HCT116 (cell line): ENCODE measurements around the gene WFDC8. TPM values are rescaled to one million over a fixed set of nuclear protein-coding genes. Genes with fewer than 3 reads are reported as not detected.

Experiments used
- ATAC-seq: fragments of 200-7000 bp; cut with Tn5 transposase; 2 replicates; pipeline ENCODE4 v1.9.1; 2020; ENCODE audit warnings: mild to moderate bottlenecking, moderate library complexity
- BruUV-seq: library from RNA; stranded (reverse); fragments of 400-500 nt; replicated peaks from 2 replicates; lab custom pipeline; 2021; lab: Mats Ljungman, UMichigan
- CTCF ChIA-PET: fragments of 300-600 bp; sonication (Branson Sonifier 250); formaldehyde crosslinking; loops from one replicate; lab custom pipeline; 2021; ENCODE audit warnings: antibody characterized with exemption; lab: Charles Lee
- POLR2A ChIA-PET: fragments of 300-600, 350-600 bp; sonication (Branson Sonifier 250); formaldehyde crosslinking; loops from one replicate; lab custom pipeline; 2021; ENCODE audit warnings: antibody characterized with exemption; lab: Charles Lee
- RAD21 ChIA-PET, 2 experiments: fragments of 300-600 bp; sonication (Branson Sonifier 250); formaldehyde crosslinking; loops; one replicate each; lab custom pipeline; 2023; ENCODE audit warnings: low total read pairs in 2 of 2; ENCODE audit not compliant: uncharacterized antibody in 2 of 2, unreplicated experiment in 2 of 2, low non-redundant PET in 1 of 2; lab: Charles Lee
- DNase-seq: peaks from one replicate; pipeline ENCODE4 v3.0.0-alpha.2; 2010; ENCODE audit warnings: low read depth, low spot score
- H2AFZ ChIP-seq: fragments of 200-600 bp; shearing (Covaris generic), sonication (generic); 2 replicates; pipeline ENCODE4 v1.6.1; 2017; ENCODE audit warnings: low read depth, mixed run types, mixed read lengths, antibody characterized with exemption, low read length; ENCODE audit not compliant: poor library complexity, severe bottlenecking
- H3K27ac ChIP-seq: 2 replicates; pipeline ENCODE4 v1.5.1; 2012; ENCODE audit warnings: low read depth, low read length
- H3K27me3 ChIP-seq: fragments of 200-600 bp; sonication (generic); 2 replicates; pipeline ENCODE4 v1.6.1; 2016; ENCODE audit warnings: mixed run types, low read length, mixed read lengths; ENCODE audit not compliant: insufficient read depth
- H3K36me3 ChIP-seq, 2 experiments: fragments of 200-500 bp in 1 of 2; fragments of 200-600 bp in 1 of 2; sonication (Bioruptor generic) in 1 of 2; sonication (generic) in 1 of 2; 2 replicates each; pipeline versions ENCODE4 v1.5.1 to v1.6.1; 2014 to 2016; ENCODE audit warnings: low read length in 2 of 2, inconsistent platforms in 1 of 2, mixed read lengths in 1 of 2, mixed run types in 1 of 2; ENCODE audit not compliant: insufficient read depth in 2 of 2, control insufficient read depth in 1 of 2
- H3K4me1 ChIP-seq, 2 experiments: fragments of 200-600 bp in 1 of 2; sonication (generic) in 1 of 2; 2 replicates each; pipeline versions ENCODE4 v1.5.1 to v1.6.1; 2012 to 2017; ENCODE audit warnings: low read length in 2 of 2, inconsistent platforms in 1 of 2, mild to moderate bottlenecking in 1 of 2, mixed read lengths in 1 of 2, mixed run types in 1 of 2, moderate library complexity in 1 of 2; ENCODE audit not compliant: insufficient read depth in 2 of 2, control insufficient read depth in 1 of 2
- H3K4me2 ChIP-seq: fragments of 200-600 bp; sonication (generic); 2 replicates; pipeline ENCODE4 v1.6.1; 2017; ENCODE audit warnings: mixed run types, low read length, mixed read lengths
- H3K4me3 ChIP-seq, 2 experiments: fragments of 200-600 bp in 1 of 2; sonication (generic) in 1 of 2; replicated peaks in 1 of 2; 2 replicates each; pipeline ENCODE4 v1.5.1; 2011 to 2016; ENCODE audit warnings: low read length in 2 of 2, control low read depth in 1 of 2, low read depth in 1 of 2, mild to moderate bottlenecking in 1 of 2, mixed read lengths in 1 of 2, mixed run types in 1 of 2
- H3K79me2 ChIP-seq: fragments of 200-600 bp; sonication (generic); 2 replicates; pipeline ENCODE4 v1.6.1; 2017; ENCODE audit warnings: mild to moderate bottlenecking, mixed run types, low read length, moderate library complexity, mixed read lengths; ENCODE audit not compliant: insufficient read depth
- H3K9ac ChIP-seq: fragments of 200-600 bp; sonication (generic); 2 replicates; pipeline ENCODE4 v1.6.1; 2016; ENCODE audit warnings: low read length, mixed read lengths
- H3K9me2 ChIP-seq: fragments of 200-600 bp; sonication (generic), shearing (Covaris generic); 2 replicates; pipeline ENCODE4 v1.6.1; 2017; ENCODE audit warnings: mixed run types, mild to moderate bottlenecking, moderate library complexity; ENCODE audit not compliant: insufficient read depth
- H3K9me3 ChIP-seq, 2 experiments: fragments of 200-500 bp in 1 of 2; fragments of 200-600 bp in 1 of 2; sonication (Bioruptor generic) in 1 of 2; sonication (generic) in 1 of 2; 2 replicates each; pipeline ENCODE4 v1.6.1; 2014 to 2017; ENCODE audit warnings: low read length in 2 of 2, mixed read lengths in 2 of 2, inconsistent platforms in 1 of 2, low read depth in 1 of 2, mild to moderate bottlenecking in 1 of 2, mixed run types in 1 of 2, moderate library complexity in 1 of 2; ENCODE audit not compliant: control insufficient read depth in 1 of 2, insufficient read depth in 1 of 2
- H4K20me1 ChIP-seq: fragments of 200-600 bp; sonication (generic), shearing (Covaris generic); 2 replicates; pipeline ENCODE4 v1.6.1; 2017; ENCODE audit warnings: mixed run types, mild to moderate bottlenecking, moderate library complexity; ENCODE audit not compliant: insufficient read depth
- ATF3 ChIP-seq: IDR thresholded peaks from 2 replicates; pipeline ENCODE4 v1.6.1; 2012
- CBX3 ChIP-seq: IDR thresholded peaks from 2 replicates; pipeline ENCODE4 v1.6.1; 2012; ENCODE audit warnings: low read depth
- CEBPB ChIP-seq: IDR thresholded peaks from 2 replicates; pipeline ENCODE4 v1.6.1; 2012; ENCODE audit warnings: low read depth
- EGR1 ChIP-seq: IDR thresholded peaks from 2 replicates; pipeline ENCODE4 v1.6.1; 2012; ENCODE audit warnings: low read depth
- ELF1 ChIP-seq: IDR thresholded peaks from 2 replicates; pipeline ENCODE4 v1.6.1; 2012; ENCODE audit warnings: low read depth, borderline replicate concordance
- EZH2 ChIP-seq: fragments of 200-600 bp; sonication (generic); IDR thresholded peaks from 2 replicates; pipeline ENCODE4 v1.6.1; 2017; ENCODE audit warnings: antibody characterized with exemption, mixed run types
- EZH2phosphoT487 ChIP-seq: fragments of 200-600 bp; IDR thresholded peaks from 2 replicates; pipeline ENCODE4 v1.6.1; 2018; ENCODE audit warnings: antibody characterized with exemption, borderline replicate concordance
- FOSL1 ChIP-seq: IDR thresholded peaks from 2 replicates; pipeline ENCODE4 v1.6.1; 2012; ENCODE audit warnings: low read depth
- JUND ChIP-seq: IDR thresholded peaks from 2 replicates; pipeline ENCODE4 v1.6.1; 2012
- POLR2A ChIP-seq: IDR thresholded peaks from 2 replicates; pipeline ENCODE4 v1.7.0; 2011; ENCODE audit warnings: borderline replicate concordance; ENCODE audit not compliant: insufficient read depth, insufficient read length; ENCODE audit errors: extremely low read depth
- POLR2AphosphoS5 ChIP-seq: IDR thresholded peaks from 2 replicates; pipeline ENCODE4 v1.6.1; 2011; ENCODE audit warnings: mild to moderate bottlenecking, low read depth, low read length, moderate library complexity
- RAD21 ChIP-seq: IDR thresholded peaks from 2 replicates; pipeline ENCODE4 v1.6.1; 2012; ENCODE audit warnings: low read depth, mild to moderate bottlenecking
- REST ChIP-seq: IDR thresholded peaks from 2 replicates; pipeline ENCODE4 v1.6.1; 2012; ENCODE audit warnings: low read depth
- SP1 ChIP-seq: IDR thresholded peaks from 2 replicates; pipeline ENCODE4 v1.6.1; 2012; ENCODE audit warnings: low read depth
- TCF7L2 ChIP-seq: IDR thresholded peaks from 2 replicates; pipeline ENCODE4 v1.7.0; 2011; ENCODE audit warnings: borderline replicate concordance, inconsistent platforms; ENCODE audit not compliant: insufficient read depth, insufficient read length; ENCODE audit errors: extremely low read depth
- YY1 ChIP-seq: IDR thresholded peaks from 2 replicates; pipeline ENCODE4 v1.6.1; 2011; ENCODE audit warnings: low read length, low read depth, moderate library complexity, mild to moderate bottlenecking; ENCODE audit not compliant: insufficient replicate concordance; ENCODE audit errors: extremely low read depth
- ZBTB33 ChIP-seq: IDR thresholded peaks from 2 replicates; pipeline ENCODE4 v1.6.1; 2011; ENCODE audit warnings: mild to moderate bottlenecking, low read length, moderate library complexity; ENCODE audit not compliant: insufficient replicate concordance; ENCODE audit errors: extremely low read depth
- ZFX ChIP-seq: fragments of 450-650 bp; IDR thresholded peaks from 2 replicates; pipeline ENCODE4 v1.6.1; 2017
- intact Hi-C: fragments of 100-400 bp; cut with micrococcal nuclease; formaldehyde crosslinking; loops from 2 replicates; pipeline ENCODE4 v1.10.0; 2022
- total RNA-seq: library from RNA; stranded (reverse); gene quantifications from one replicate; pipeline ENCODE4 v1.2.1, GENCODE V29; 2021; ENCODE audit not compliant: unreplicated experiment
- TF ChIP-seq, protein P1 (sequence below), 3 experiments: fragments of 200-600 bp in 1 of 3; sonication (generic) in 1 of 3; IDR thresholded peaks in 2 of 3; conservative IDR thresholded peaks in 1 of 3; 2 replicates each; pipeline ENCODE4 v1.5.1; 2012 to 2017; ENCODE audit warnings: low read depth in 2 of 3, low read length in 2 of 3, antibody characterized with exemption in 1 of 3, borderline replicate concordance in 1 of 3, control low read depth in 1 of 3, mild to moderate bottlenecking in 1 of 3, mixed read lengths in 1 of 3, mixed run types in 1 of 3, moderate library complexity in 1 of 3; ENCODE audit not compliant: insufficient read depth in 1 of 3
- TF ChIP-seq, protein P2 (sequence below): IDR thresholded peaks from 2 replicates; pipeline ENCODE4 v1.6.1; 2012

WFDC8 gene
- total RNA-seq, 1 experiment from 2014 or later, result not detected

- TF ChIP-seq ZBTB33 (no peak), POLR2AphosphoS5 (no peak), JUND (no peak), CEBPB (no peak), ELF1 (no peak), ZFX (no peak), RAD21 (no peak), POLR2A (no peak), REST (no peak), SP1 (no peak), CBX3 (no peak), FOSL1 (no peak), ATF3 (no peak), EGR1 (no peak), TCF7L2 (no peak), EZH2phosphoT487 (no peak), EZH2 (no peak), YY1 (no peak)
- TF ChIP-seq, protein P1, sequence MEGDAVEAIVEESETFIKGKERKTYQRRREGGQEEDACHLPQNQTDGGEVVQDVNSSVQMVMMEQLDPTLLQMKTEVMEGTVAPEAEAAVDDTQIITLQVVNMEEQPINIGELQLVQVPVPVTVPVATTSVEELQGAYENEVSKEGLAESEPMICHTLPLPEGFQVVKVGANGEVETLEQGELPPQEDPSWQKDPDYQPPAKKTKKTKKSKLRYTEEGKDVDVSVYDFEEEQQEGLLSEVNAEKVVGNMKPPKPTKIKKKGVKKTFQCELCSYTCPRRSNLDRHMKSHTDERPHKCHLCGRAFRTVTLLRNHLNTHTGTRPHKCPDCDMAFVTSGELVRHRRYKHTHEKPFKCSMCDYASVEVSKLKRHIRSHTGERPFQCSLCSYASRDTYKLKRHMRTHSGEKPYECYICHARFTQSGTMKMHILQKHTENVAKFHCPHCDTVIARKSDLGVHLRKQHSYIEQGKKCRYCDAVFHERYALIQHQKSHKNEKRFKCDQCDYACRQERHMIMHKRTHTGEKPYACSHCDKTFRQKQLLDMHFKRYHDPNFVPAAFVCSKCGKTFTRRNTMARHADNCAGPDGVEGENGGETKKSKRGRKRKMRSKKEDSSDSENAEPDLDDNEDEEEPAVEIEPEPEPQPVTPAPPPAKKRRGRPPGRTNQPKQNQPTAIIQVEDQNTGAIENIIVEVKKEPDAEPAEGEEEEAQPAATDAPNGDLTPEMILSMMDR (IDR thresholded peaks at IDR 0.05 in 2 of 3, conservative IDR thresholded peaks at IDR 0.05 in 1 of 3; ENCODE audit: borderline replicate concordance in 1 of 3, insufficient read depth in 1 of 3, low read depth in 2 of 3, low read length in 2 of 3), result no peak
- TF ChIP-seq, protein P2, sequence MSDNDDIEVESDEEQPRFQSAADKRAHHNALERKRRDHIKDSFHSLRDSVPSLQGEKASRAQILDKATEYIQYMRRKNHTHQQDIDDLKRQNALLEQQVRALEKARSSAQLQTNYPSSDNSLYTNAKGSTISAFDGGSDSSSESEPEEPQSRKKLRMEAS, result no peak
- TF ChIP-seq, all 23 proteins: peak for 0
- no peak overlapping the region for H3K4me3 ChIP-seq
- H3K27ac ChIP-seq, result no peak overlapping the region
- H3K4me2 ChIP-seq, result no peak overlapping the region
- no TSS peak for BruUV-seq
- ChIA-PET CTCF (interaction anchor here (1.2 kb wide), 1 partner anchor 66 kb away, joined by 3 read pairs; no protein-coding TSS in a partner anchor), RAD21 (no interaction called here), POLR2A (no interaction called here)
- no peaks in the 10 kb centered on the region for H4K20me1 ChIP-seq
- DNase-seq (no peak), ATAC-seq (no peak)
- no peak overlapping the region for H2AFZ ChIP-seq
- no peaks in the 10 kb centered on the region for H3K36me3 ChIP-seq
- peaks cover 0 to 16% of the 10 kb centered on the region in 2 experiments; a peak in 2 of 4 replicates for H3K4me1 ChIP-seq
- no peaks in the 10 kb centered on the region for H3K9me2 ChIP-seq
- no peaks in the 10 kb centered on the region for H3K79me2 ChIP-seq
- intact Hi-C loops, result no loop called here
- H3K9me3 ChIP-seq, result no peaks in the 10 kb centered on the region
- H3K27me3 ChIP-seq, result peaks cover 5% of the 10 kb centered on the region; the same call in 1 of the 2 replicates
- no peak overlapping the region for H3K9ac ChIP-seq
Observed at GRCh38 chr20:45503403-45503802, 75.7 kb downstream of the WFDC8 start.
